Measurements from ENCODE around the gene INO80E.

- TF ChIP-seq PATZ1 (CRISPR knock-in tag; IDR thresholded peaks at IDR 0.05; ENCODE audit: borderline replicate concordance) (no peak), RARB (CRISPR knock-in tag; IDR thresholded peaks at IDR 0.05) (no peak), ZNF70 (CRISPR knock-in tag; IDR thresholded peaks at IDR 0.05) (no peak), ESRRG (CRISPR knock-in tag; IDR thresholded peaks at IDR 0.05) (no peak), TCF4 (CRISPR knock-in tag; IDR thresholded peaks at IDR 0.05; ENCODE audit: borderline replicate concordance) (no peak), CSDC2 (CRISPR knock-in tag; IDR thresholded peaks at IDR 0.05) (no peak)
Observed at GRCh38 chr16:30040221-30040620, 44.2 kb downstream of the INO80E start.
